Right atrium auricular region (tissue), 2 donors: ENCODE measurements around the gene TRPC3. TPM values are rescaled to one million over a fixed set of nuclear protein-coding genes. Genes with fewer than 3 reads are reported as not detected.

Experiments used
- DNase-seq: peaks from one replicate; pipeline ENCODE4 v3.0.0-alpha.2; 2019; ENCODE audit warnings: low spot score
- H3K27ac ChIP-seq, 2 donors: fragments of 200-600 bp; sonication (generic); 1 replicate in 1 of 2; 2 replicates in 1 of 2; pipeline ENCODE4 v1.5.1; 2016 to 2019
- H3K27me3 ChIP-seq, 2 donors: fragments of 200-600 bp; sonication (generic); one replicate each; pipeline versions ENCODE4 v1.5.1 to v1.6.0; 2017 to 2019
- H3K36me3 ChIP-seq: fragments of 200-600 bp; sonication (generic); one replicate; pipeline ENCODE4 v1.5.1; 2016
- H3K4me1 ChIP-seq, 2 donors: fragments of 200-600 bp; sonication (generic); one replicate each; pipeline versions ENCODE4 v1.5.1 to v1.6.0; 2017 to 2019
- H3K4me3 ChIP-seq, 2 donors: fragments of 200-600 bp; sonication (generic); 1 replicate in 1 of 2; 2 replicates in 1 of 2; pipeline ENCODE4 v1.5.1; 2017 to 2019; ENCODE audit warnings: mild to moderate bottlenecking in 1 of 2, moderate library complexity in 1 of 2
- H3K9me3 ChIP-seq, 2 donors: fragments of 200-600 bp; sonication (generic); one replicate each; pipeline ENCODE4 v1.5.1; 2019
- total RNA-seq, 2 donors: library from RNA; depleted of rRNA; stranded (reverse); fragments of >200 nt; gene quantifications; one replicate each; pipeline ENCODE4 v1.1.0, GENCODE V29; 2016
- TF ChIP-seq, protein P1 (sequence below), 2 donors: fragments of 200-600 bp; sonication (generic); IDR thresholded peaks; one replicate each; pipeline ENCODE4 v1.5.1; 2019; ENCODE audit warnings: antibody characterized with exemption in 2 of 2

The TRPC3 gene
- total RNA-seq, 2 donors from 2014 or later, result 0.15 to 0.63 TPM

- DNase-seq, result no peak
- no peaks in the 10 kb centered on the region for H3K9me3 ChIP-seq
- no peak overlapping the region for H3K4me3 ChIP-seq
- TF ChIP-seq, protein P1, sequence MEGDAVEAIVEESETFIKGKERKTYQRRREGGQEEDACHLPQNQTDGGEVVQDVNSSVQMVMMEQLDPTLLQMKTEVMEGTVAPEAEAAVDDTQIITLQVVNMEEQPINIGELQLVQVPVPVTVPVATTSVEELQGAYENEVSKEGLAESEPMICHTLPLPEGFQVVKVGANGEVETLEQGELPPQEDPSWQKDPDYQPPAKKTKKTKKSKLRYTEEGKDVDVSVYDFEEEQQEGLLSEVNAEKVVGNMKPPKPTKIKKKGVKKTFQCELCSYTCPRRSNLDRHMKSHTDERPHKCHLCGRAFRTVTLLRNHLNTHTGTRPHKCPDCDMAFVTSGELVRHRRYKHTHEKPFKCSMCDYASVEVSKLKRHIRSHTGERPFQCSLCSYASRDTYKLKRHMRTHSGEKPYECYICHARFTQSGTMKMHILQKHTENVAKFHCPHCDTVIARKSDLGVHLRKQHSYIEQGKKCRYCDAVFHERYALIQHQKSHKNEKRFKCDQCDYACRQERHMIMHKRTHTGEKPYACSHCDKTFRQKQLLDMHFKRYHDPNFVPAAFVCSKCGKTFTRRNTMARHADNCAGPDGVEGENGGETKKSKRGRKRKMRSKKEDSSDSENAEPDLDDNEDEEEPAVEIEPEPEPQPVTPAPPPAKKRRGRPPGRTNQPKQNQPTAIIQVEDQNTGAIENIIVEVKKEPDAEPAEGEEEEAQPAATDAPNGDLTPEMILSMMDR (IDR thresholded peaks at IDR 0.05), result no peak
- H3K27me3 ChIP-seq, result no peaks in the 10 kb centered on the region
- no peaks in the 10 kb centered on the region for H3K4me1 ChIP-seq
- H3K36me3 ChIP-seq, result no peaks in the 10 kb centered on the region
- H3K27ac ChIP-seq, result no peak overlapping the region
These were observed 9.0 kb upstream of the TRPC3 start for GRCh38 chr4:121960818-121961217.

DNA sequence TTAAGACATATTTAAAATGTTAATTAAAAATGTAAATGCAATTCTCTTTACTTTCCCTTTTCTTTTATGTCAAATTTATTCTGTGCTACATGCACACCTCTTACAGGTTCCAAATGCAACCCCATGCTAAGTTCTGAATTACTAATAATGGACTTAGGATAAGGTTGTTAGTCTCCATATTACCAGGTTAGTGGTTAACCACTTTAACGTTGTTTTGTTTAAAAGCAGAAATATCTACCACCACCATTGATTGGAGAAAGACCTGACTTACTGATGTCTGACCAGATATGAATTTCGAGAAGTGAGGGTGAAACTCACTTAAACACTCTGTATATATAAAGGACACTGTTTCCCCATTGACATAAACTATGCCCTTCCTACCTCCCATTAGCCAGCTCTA, 6.9 kb upstream of the TRPC3 start:
- Histone ChIP-seq H3K36me3 (no peaks in the 10 kb centered on the region), H3K27me3 (no peaks in the 10 kb centered on the region), H3K9me3 (no peaks in the 10 kb centered on the region), H3K4me1 (no peaks in the 10 kb centered on the region), H3K27ac (no peak overlapping the region), H3K4me3 (no peak overlapping the region)
- no peak for DNase-seq
- TF ChIP-seq, protein P1 (IDR thresholded peaks at IDR 0.05), result no peak

GRCh38 chr4:121957266-121957665, 5.4 kb upstream of the TRPC3 start:
- Histone ChIP-seq H3K27ac (no peak overlapping the region), H3K27me3 (no peaks in the 10 kb centered on the region), H3K9me3 (no peaks in the 10 kb centered on the region), H3K36me3 (no peaks in the 10 kb centered on the region), H3K4me1 (peaks cover 0 to 2% of the 10 kb centered on the region in 2 donors), H3K4me3 (no peak overlapping the region)
- no peak for DNase-seq
- TF ChIP-seq, protein P1 (IDR thresholded peaks at IDR 0.05), result no peak

- H3K27ac ChIP-seq, result no peak overlapping the region
- H3K4me1 ChIP-seq, result peaks cover 0 to 25% of the 10 kb centered on the region in 2 donors
- no peaks in the 10 kb centered on the region for H3K9me3 ChIP-seq
- TF ChIP-seq, protein P1 (IDR thresholded peaks at IDR 0.05), result no peak
- DNase-seq, result no peak
- no peak overlapping the region for H3K4me3 ChIP-seq
- H3K27me3 ChIP-seq, result no peaks in the 10 kb centered on the region
- H3K36me3 ChIP-seq, result no peaks in the 10 kb centered on the region
These were observed 2.0 kb upstream of the TRPC3 start for GRCh38 chr4:121953860-121954259.

DNA sequence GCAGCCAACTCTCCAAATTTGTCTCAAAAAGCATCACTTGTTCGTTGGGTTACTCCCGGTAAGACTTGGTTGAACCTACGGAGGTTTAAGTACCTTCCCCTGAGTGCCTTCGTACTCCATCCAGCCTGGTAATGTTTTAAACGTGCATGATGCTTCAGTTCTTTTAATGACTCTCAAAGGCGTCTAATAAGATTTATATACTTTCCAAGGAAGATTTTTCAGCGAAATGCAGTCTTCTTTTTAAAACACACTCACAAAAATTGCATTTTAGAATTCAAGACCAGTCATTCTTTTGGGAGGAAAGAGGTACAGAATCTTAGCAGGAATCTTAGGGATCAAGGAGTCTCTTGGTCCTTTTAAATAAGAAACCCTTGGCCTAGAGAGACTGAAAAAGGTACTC, 430 bp upstream of the TRPC3 start:
- TF ChIP-seq, protein P1 (IDR thresholded peaks at IDR 0.05), result no peak
- H3K36me3 ChIP-seq, result no peaks in the 10 kb centered on the region
- peak overlapping the region; percentile 47 to 61 for H3K4me3 ChIP-seq
- no peaks in the 10 kb centered on the region for H3K9me3 ChIP-seq
- H3K27ac ChIP-seq, result no peak overlapping the region
- H3K27me3 ChIP-seq, result no peaks in the 10 kb centered on the region
- peaks cover 0 to 25% of the 10 kb centered on the region in 2 donors for H3K4me1 ChIP-seq
- no peak for DNase-seq
